Activated CD8-positive, alpha-beta memory T cell treated with anti-CD3 and anti-CD28 coated beads, Interleukin-2, amount 50 U/mL, for 1 hour (primary cell): ENCODE data around the gene TLCD4.

Experiments used
- DNase-seq: peaks from one replicate; pipeline ENCODE4 v3.0.0-alpha.2; 2020; ENCODE audit errors: extremely low read depth

Gene TLCD4

GRCh38 chr1:95095833-95096217, 21.3 kb upstream of the TLCD4 start:
- no peak for DNase-seq

- DNase-seq, result no peak
Measured at GRCh38 chr1:95096218-95096841, 20.8 kb upstream of the TLCD4 start.

GRCh38 chr1:95097426-95097825, 19.7 kb upstream of the TLCD4 start:
- no peak for DNase-seq

- DNase-seq, result no peak
Measured at GRCh38 chr1:95098196-95098595, 19.0 kb upstream of the TLCD4 start.

- DNase-seq, result no peak
Measured at GRCh38 chr1:95108792-95109191, 8.4 kb upstream of the TLCD4 start.

- no peak for DNase-seq
Measured at GRCh38 chr1:95111014-95111413, 6.1 kb upstream of the TLCD4 start.

GRCh38 chr1:95113684-95114083, 3.5 kb upstream of the TLCD4 start:
- no peak for DNase-seq

GRCh38 chr1:95115708-95116137, 1.4 kb upstream of the TLCD4 start:
- no peak for DNase-seq

GRCh38 chr1:95116580-95117206, 462 bp upstream of the TLCD4 start:
- peak; percentile 5 for DNase-seq

GRCh38 chr1:95118067-95118499, 928 bp downstream of the TLCD4 start:
- DNase-seq, result no peak

DNA sequence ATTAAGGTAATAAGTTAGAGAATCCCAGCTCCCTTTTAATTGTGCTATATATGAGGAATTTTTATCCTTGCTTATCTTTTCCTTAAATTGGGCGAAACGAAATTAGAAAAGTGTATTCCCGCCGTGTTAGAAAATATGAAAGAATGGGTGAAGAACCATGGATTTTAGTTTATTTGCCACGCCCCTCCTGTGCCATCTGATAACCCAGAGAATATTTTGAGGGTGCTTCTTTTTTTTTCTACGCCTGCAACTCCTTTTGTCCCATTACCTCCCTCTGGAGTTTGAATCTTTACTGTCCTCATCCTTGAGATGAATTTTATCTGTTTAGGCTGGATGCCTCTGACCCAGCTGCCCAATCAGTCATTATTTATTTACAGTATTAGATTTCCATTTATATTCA, 1.6 kb downstream of the TLCD4 start:
- no peak for DNase-seq

DNA sequence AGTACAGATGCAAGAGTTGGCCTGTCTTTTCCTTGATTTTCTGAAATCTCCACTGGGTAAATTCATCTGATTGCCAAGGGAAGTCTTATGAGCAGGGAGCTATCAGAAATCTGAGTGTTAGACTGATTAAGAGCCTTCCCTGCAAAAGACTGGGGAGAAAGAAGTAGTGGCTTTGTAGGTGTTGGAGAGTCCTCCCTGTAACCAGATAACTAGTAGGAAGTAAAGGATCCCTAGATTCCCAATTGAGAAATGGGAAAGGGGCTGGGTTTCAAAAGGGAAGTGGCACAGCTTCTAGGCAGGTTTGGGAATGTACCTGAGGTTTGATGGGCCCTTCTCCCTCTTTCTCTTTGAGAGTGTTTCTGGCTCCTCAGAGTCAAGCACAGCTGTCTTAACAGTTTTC, 2.1 kb downstream of the TLCD4 start:
- no peak for DNase-seq

DNA sequence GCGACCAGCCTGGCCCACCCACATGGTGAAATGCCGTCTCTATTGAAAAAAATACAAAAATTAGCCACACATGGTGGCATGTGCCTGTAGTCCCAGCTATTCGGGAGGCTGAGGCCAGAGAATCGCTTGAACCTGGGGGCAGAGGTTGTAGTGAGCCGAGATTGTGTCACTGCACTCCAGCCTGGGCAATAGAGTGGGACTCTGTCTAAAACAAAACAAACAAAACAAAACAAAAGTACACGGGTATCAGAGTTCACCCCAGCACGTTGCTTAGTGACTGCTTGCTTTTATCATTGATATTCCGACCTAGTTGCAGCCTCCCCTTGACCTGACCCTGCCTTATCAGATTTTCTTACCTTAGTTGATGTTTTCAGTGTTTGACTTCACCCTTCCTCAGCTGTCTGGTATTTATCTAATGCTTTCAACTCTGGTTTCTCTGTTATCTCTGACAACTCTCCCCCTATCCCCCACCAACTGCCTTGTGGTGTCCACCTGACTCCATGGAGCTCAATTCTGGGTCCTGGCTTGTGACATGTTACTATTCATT, 5.1 kb downstream of the TLCD4 start:
- DNase-seq, result no peak

DNA sequence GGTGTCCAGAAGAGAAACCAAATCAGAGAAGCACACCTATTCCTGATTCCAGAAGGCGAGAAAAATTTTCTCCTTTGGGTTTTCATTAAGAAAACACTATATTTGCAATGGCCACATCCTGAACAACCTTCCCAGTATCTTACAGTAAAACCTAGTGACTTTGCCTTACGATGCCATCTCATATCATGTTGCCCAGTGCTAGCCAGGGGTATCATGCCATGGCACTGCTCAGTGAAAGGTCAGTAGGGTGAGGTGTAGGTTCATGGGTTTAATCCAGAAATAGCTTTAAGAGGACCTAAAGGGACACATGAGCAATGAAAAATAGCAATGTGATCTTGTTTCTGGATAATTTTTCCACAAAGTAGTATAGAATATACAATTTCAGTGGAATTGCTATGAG, 7.2 kb downstream of the TLCD4 start:
- DNase-seq, result no peak

DNA sequence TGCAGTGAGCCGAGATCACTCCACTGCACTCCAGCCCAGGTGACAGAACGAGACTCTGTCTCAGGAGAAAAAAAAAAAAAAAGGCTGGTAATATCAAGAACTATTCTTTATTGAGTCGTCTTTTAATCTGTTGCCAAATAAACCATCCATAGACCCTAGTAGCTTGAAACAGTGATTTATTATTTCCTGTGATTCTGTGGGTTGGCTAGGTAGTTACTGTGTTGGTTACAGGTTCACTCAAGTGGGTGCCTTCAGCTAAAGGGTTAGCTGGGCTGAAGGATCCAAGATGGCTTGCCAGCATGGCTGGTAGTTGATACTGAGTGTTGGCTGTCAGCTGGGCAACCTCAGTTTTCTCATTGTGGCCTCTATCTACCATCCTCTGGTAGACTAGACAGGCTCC, 9.2 kb downstream of the TLCD4 start:
- DNase-seq, result no peak

DNA sequence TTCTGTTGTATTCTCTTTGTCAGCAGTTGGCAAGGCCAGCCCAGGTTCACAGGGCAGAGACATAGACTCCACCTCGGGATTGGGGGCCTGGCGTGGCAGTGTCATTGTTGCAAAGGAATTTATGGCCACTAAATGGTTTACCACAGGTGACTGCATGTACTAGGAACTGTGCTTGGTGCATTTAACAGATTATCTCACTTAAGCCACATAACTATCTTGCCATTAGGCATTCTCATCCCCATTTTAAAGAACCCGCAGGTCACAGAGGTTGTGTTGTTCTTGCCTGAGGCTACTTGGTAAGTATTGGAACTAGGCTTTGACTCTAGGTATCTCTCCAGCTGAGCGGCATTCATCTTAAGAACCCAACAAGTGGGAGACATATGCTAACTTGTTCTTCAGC, 9.7 kb downstream of the TLCD4 start:
- DNase-seq, result no peak

GRCh38 chr1:95127380-95127779, 10.2 kb downstream of the TLCD4 start:
- DNase-seq, result no peak

- DNase-seq, result no peak
Measured at GRCh38 chr1:95132762-95133161, 15.6 kb downstream of the TLCD4 start.

- no peak for DNase-seq
Measured at GRCh38 chr1:95133687-95134086, 16.5 kb downstream of the TLCD4 start.

- DNase-seq, result no peak
Measured at GRCh38 chr1:95138223-95138622, 21.1 kb downstream of the TLCD4 start.

DNA sequence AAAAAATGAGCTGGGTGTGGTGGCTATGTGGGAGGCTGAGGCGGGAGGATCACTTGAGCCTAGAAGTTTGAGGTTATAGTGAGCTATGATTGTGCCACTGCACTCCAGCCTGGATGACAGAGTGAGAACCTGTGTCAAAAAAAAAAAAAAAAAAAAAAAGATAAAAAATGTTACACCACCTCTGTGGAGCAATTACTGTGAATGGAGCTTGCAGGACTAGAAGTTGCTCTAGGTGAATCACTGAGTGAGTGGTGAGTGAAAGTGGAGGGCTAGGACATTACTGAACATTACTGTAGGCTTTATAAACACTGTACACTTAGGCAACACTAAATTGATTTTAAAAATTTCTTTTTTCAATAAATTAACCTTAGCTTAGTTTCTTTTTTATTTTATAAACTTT, 21.9 kb downstream of the TLCD4 start:
- no peak for DNase-seq

- no peak for DNase-seq
Measured at GRCh38 chr1:95140791-95141190, 23.6 kb downstream of the TLCD4 start.

DNA sequence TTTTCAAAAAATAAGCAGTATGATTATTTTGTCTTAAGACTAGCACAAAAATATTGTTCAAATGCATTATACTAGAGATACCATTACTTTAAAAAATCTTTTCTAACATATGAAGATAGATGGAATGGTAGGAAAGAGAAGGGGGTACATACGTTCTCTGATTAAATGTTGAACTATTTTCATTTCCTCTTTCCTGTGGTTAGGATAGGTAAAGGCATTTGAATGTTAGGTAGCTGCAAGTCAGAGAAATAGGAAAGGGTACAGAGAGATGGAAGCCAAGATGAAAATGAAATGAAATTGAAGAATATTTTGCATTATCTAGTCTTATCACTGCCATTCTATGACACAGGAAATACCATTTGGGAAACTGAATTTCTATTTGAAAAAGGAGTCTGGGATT, 28.3 kb downstream of the TLCD4 start:
- DNase-seq, result no peak

DNA sequence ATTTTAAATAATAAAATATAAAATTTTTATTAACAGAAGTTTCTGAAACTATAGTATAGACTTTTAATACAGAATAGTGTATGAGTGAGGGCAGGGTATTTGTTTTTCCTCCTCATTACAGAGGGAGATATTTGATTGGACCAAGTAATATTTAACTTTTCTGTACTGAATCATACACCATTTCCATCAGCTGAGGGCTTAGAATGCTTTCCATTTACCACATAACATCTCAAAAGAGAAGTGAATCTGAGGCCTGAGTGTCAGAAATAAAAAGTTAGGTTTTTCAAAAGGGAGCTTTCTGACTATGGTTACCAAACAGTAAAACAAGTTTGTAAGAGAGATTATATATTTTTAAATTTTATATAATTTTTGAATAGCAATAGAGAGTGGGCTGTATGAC, 29.5 kb downstream of the TLCD4 start:
- DNase-seq, result no peak
